Keratinocyte (primary cell): ENCODE results near the gene LIM2. TPM values are rescaled to one million over a fixed set of nuclear protein-coding genes. Genes with fewer than 3 reads are reported as not detected.
A peak's percentile ranks its signal among the peaks of the same experiment; 100 is the strongest.

ENCODE experiments used
- DNase-seq: peaks from one replicate; pipeline ENCODE4 v3.0.0-alpha.2; 2011; ENCODE audit warnings: low read depth, missing footprints, low spot score
- FAIRE-seq: peaks from 2 replicates; lab custom pipeline; 2011; peaks lifted over from hg19 to GRCh38; lab: Jason Lieb, UNC
- H2AFZ ChIP-seq: 2 replicates; pipeline ENCODE4 v1.6.0; 2012; ENCODE audit warnings: low read length, control low read depth, inconsistent platforms; ENCODE audit not compliant: control insufficient read depth
- H3K27ac ChIP-seq: 2 replicates; pipeline ENCODE4 v1.5.1; 2011; ENCODE audit warnings: low read length; ENCODE audit not compliant: control insufficient read depth, insufficient read depth
- H3K27me3 ChIP-seq: 3 replicates; pipeline ENCODE4 v1.6.0; 2011; ENCODE audit warnings: low read length; ENCODE audit not compliant: control insufficient read depth, insufficient read depth; ENCODE audit errors: extremely low read depth
- H3K36me3 ChIP-seq, 2 experiments: 2 replicates in 1 of 2; 3 replicates in 1 of 2; pipeline ENCODE4 v1.5.1; 2011; ENCODE audit warnings: low read length in 2 of 2, mild to moderate bottlenecking in 1 of 2; ENCODE audit not compliant: control insufficient read depth in 2 of 2, insufficient read depth in 2 of 2; ENCODE audit errors: extremely low read depth in 1 of 2
- H3K4me1 ChIP-seq: 3 replicates; pipeline ENCODE4 v1.5.1; 2011; ENCODE audit warnings: low read length; ENCODE audit not compliant: control insufficient read depth, insufficient read depth; ENCODE audit errors: extremely low read depth
- H3K4me2 ChIP-seq: 3 replicates; pipeline ENCODE4 v1.6.0; 2011; ENCODE audit warnings: low read depth, low read length; ENCODE audit not compliant: control insufficient read depth, insufficient read depth; ENCODE audit errors: extremely low read depth
- H3K4me3 ChIP-seq, 3 experiments: fragments of 200-600 bp in 1 of 3; sonication (generic) in 1 of 3; 2 replicates in 2 of 3; 3 replicates in 1 of 3; pipeline ENCODE4 v1.5.1; 2011 to 2016; ENCODE audit warnings: low read length in 3 of 3, mild to moderate bottlenecking in 3 of 3, control low read depth in 2 of 3, inconsistent platforms in 1 of 3, low read depth in 1 of 3, mixed read lengths in 1 of 3, mixed run types in 1 of 3, moderate library complexity in 1 of 3; ENCODE audit not compliant: control insufficient read depth in 2 of 3, insufficient read depth in 2 of 3; ENCODE audit errors: extremely low read depth in 1 of 3
- H3K79me2 ChIP-seq: 2 replicates; pipeline ENCODE4 v1.6.0; 2012; ENCODE audit warnings: low read length; ENCODE audit not compliant: control insufficient read depth, insufficient read depth
- H3K9ac ChIP-seq: 3 replicates; pipeline ENCODE4 v1.6.0; 2011; ENCODE audit warnings: low read length; ENCODE audit not compliant: control insufficient read depth, insufficient read depth; ENCODE audit errors: extremely low read depth
- H3K9me1 ChIP-seq: 3 replicates; pipeline ENCODE4 v1.6.0; 2011; ENCODE audit warnings: low read length; ENCODE audit not compliant: control insufficient read depth, insufficient read depth; ENCODE audit errors: extremely low read depth
- H3K9me3 ChIP-seq: 2 replicates; pipeline ENCODE4 v1.5.1; 2012; ENCODE audit warnings: low read depth, low read length; ENCODE audit not compliant: control insufficient read depth
- H4K20me1 ChIP-seq: 3 replicates; pipeline ENCODE4 v1.6.0; 2011; ENCODE audit warnings: low read length; ENCODE audit not compliant: control insufficient read depth, insufficient read depth; ENCODE audit errors: extremely low read depth
- CTCF ChIP-seq, 3 experiments: IDR thresholded peaks in 1 of 3; conservative IDR thresholded peaks in 1 of 3; optimal IDR thresholded peaks in 1 of 3; 2 replicates in 2 of 3; 3 replicates in 1 of 3; pipeline versions ENCODE3 to v1.5.1; 2011; ENCODE audit warnings: low read length in 3 of 3, mild to moderate bottlenecking in 3 of 3, moderate library complexity in 2 of 3, control low read depth in 1 of 3, inconsistent platforms in 1 of 3; ENCODE audit not compliant: insufficient read depth in 2 of 3; ENCODE audit errors: extremely low read depth in 1 of 3
- EZH2 ChIP-seq: IDR thresholded peaks from one replicate; pipeline ENCODE4 v1.6.1; 2012; ENCODE audit warnings: inconsistent platforms, mild to moderate bottlenecking, low read length, moderate library complexity
- dilution Hi-C: fragments of 300-500 bp; cut with MboI; formaldehyde crosslinking; loops from one replicate; pipeline ENCODE4 v1.7.0; 2020; ENCODE audit warnings: low sequenced_read_pairs; ENCODE audit not compliant: extremely low pct_ligation_motif_present
- polyA plus RNA-seq, 5 experiments: library from polyadenylated mRNA; depleted of rRNA in 3 of 5; stranded (reverse) in 3 of 5; stranded (forward) in 1 of 5; unstranded in 1 of 5; fragments of >200 nt; gene quantifications; 1 replicate in 1 of 5; 2 replicates in 3 of 5; 3 replicates in 1 of 5; pipeline versions ENCODE4 v1.2.1 to v1.2.3, GENCODE V29; 2011 to 2012; ENCODE audit warnings: missing spikeins in 2 of 5, low read depth in 1 of 5, low replicate concordance in 1 of 5

Gene LIM2
- polyA plus RNA-seq, 1 donor (not counting 4 experiments of a cell fraction or from before 2014, with no cell fraction given): not detected

- no peaks in the 10 kb centered on the region for H4K20me1 ChIP-seq
- peak overlapping the region; percentile 84 for H3K4me2 ChIP-seq
- DNase-seq (peak; percentile 87), FAIRE-seq (peak; percentile 52)
- no peaks in the 10 kb centered on the region for H3K9me3 ChIP-seq
- H3K4me1 ChIP-seq: peaks cover 8% of the 10 kb centered on the region
- dilution Hi-C loops: no loop called here
- peak overlapping the region; percentile 62 to 80 (median 75) for H3K4me3 ChIP-seq
- TF ChIP-seq CTCF (optimal IDR thresholded peaks at IDR 0.05 in 1 of 3, IDR thresholded peaks at IDR 0.05 in 1 of 3, conservative IDR thresholded peaks at IDR 0.05 in 1 of 3; ENCODE audit: extremely low read depth in 1 of 3, insufficient read depth in 2 of 3, low read length in 3 of 3): peak in 2 of 3 experiments; percentile 11 to 63
- no peak for TF ChIP-seq EZH2
- peak overlapping the region; percentile 60 for H3K9ac ChIP-seq
- H3K36me3 ChIP-seq: peaks cover under 1 to 3% of the 10 kb centered on the region in 2 experiments
- peak overlapping the region; percentile 81 for H2AFZ ChIP-seq
- no peaks in the 10 kb centered on the region for H3K79me2 ChIP-seq
- no peaks in the 10 kb centered on the region for H3K27me3 ChIP-seq
- no peaks in the 10 kb centered on the region for H3K9me1 ChIP-seq
- peak overlapping the region; percentile 44 for H3K27ac ChIP-seq
Measured at GRCh38 chr19:51339687-51340656, 47.8 kb downstream of the LIM2 start.

DNA sequence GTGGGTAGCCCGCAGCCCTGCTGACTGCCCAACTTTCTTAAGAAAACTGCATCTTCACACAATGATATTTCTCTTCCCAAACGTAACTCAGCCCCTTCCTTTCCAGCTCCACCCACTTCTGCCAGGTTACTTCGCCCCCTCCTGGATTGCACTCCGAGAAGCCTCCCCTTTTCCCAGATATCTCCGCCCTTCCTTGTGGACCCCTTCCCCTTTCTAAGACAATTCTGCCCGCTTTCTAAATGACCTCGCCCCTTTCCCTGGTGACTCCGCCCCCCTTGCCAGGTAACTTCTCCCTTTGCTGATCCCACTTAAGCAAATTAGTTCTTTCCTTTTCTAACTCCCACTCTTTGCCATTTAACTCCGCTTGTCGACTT is 48.5 kb downstream of the LIM2 start:
- FAIRE-seq (no peak), DNase-seq (no peak)
- no peaks in the 10 kb centered on the region for H3K79me2 ChIP-seq
- no peaks in the 10 kb centered on the region for H3K9me1 ChIP-seq
- peak overlapping the region; percentile 84 for H3K4me2 ChIP-seq
- peak overlapping the region; percentile 62 to 80 (median 75) for H3K4me3 ChIP-seq
- H4K20me1 ChIP-seq: no peaks in the 10 kb centered on the region
- H3K36me3 ChIP-seq: no peaks in the 10 kb centered on the region
- H3K9me3 ChIP-seq: no peaks in the 10 kb centered on the region
- dilution Hi-C loops: no loop called here
- TF ChIP-seq EZH2 (no peak), CTCF (optimal IDR thresholded peaks at IDR 0.05 in 1 of 3, IDR thresholded peaks at IDR 0.05 in 1 of 3, conservative IDR thresholded peaks at IDR 0.05 in 1 of 3; ENCODE audit: extremely low read depth in 1 of 3, insufficient read depth in 2 of 3, low read length in 3 of 3) (no peak)
- H3K27me3 ChIP-seq: no peaks in the 10 kb centered on the region
- H3K4me1 ChIP-seq: peaks cover 8% of the 10 kb centered on the region
- peak overlapping the region; percentile 81 for H2AFZ ChIP-seq
- H3K27ac ChIP-seq: peak overlapping the region; percentile 44
- H3K9ac ChIP-seq: peak overlapping the region; percentile 49
